Pancreas (tissue), 10 donors: Measurements from ENCODE around the gene ZNF341. TPM values are rescaled to one million over a fixed set of nuclear protein-coding genes. Genes with fewer than 3 reads are reported as not detected.

Experiments used
- ATAC-seq, 4 donors: fragments of 200-7000 bp; cut with Tn5 transposase; one replicate each; pipeline versions ENCODE4 v1.8.0 to v1.9.1; 2020; ENCODE audit warnings: mild to moderate bottlenecking in 4 of 4, moderate library complexity in 4 of 4
- DNase-seq, 6 donors: peaks; one replicate each; pipeline ENCODE4 v3.0.0-alpha.2; 2020
- FAIRE-seq: peaks from 2 replicates; lab custom pipeline; 2012; peaks lifted over from hg19 to GRCh38; lab: Jason Lieb, UNC
- H3K27ac ChIP-seq, 4 donors: fragments of 200-600 bp; sonication (generic); 1 replicate in 3 of 4; 2 replicates in 1 of 4; pipeline versions ENCODE4 v1.5.0 to v1.8.0; 2020
- H3K27me3 ChIP-seq, 4 donors: fragments of 200-600 bp; one replicate each; pipeline ENCODE4 v1.8.0; 2021
- H3K36me3 ChIP-seq, 3 donors: fragments of 200-600 bp; sonication (generic) in 1 of 3; one replicate each; pipeline versions ENCODE4 v1.5.0 to v1.8.0; 2020 to 2021
- H3K4me1 ChIP-seq, 3 donors: fragments of 200-600 bp; one replicate each; pipeline ENCODE4 v1.8.0; 2021
- H3K4me3 ChIP-seq, 4 donors: fragments of 200-600 bp; sonication (generic) in 2 of 4; one replicate each; pipeline versions ENCODE4 v1.5.0 to v1.8.0; 2020 to 2021
- H3K9me3 ChIP-seq, 4 donors: fragments of 200-600 bp; one replicate each; pipeline ENCODE4 v1.8.0; 2021
- WGBS, 2 donors: extraction: QIAGEN DNeasy Blood & Tissue Kit; methylation state at CpG; one replicate each; pipeline ENCODE4 v1.1.7; 2013; 5-methylcytosine and 5-hydroxymethylcytosine counted together
- intact Hi-C, 3 donors: fragments of 100-400 bp; cut with DNase I; formaldehyde crosslinking; loops; one replicate each; pipeline versions ENCODE4 v1.11.1 to v1.14.2; 2022
- polyA plus RNA-seq, 2 donors: library from polyadenylated mRNA; stranded (reverse); fragments of 200-250 nt; gene quantifications; one replicate each; pipeline ENCODE4 v1.2.3, GENCODE V29; 2013
- total RNA-seq, 6 donors: library from RNA; stranded (reverse); fragmentation: NEBNext Ultra II Directional in 4 of 6; extraction: Animal tissue kit (Norgen Biotek cat#: 25700) in 4 of 6; gene quantifications; one replicate each; pipeline versions ENCODE4 v1.2.1 to v1.2.4, GENCODE V29; 2021 to 2023
- TF ChIP-seq, protein P1 (sequence below), 4 donors: fragments of 200-600 bp; sonication (generic) in 3 of 4; IDR thresholded peaks; one replicate each; pipeline versions ENCODE4 v1.5.0 to v1.8.0; 2021; ENCODE audit warnings: antibody characterized with exemption in 4 of 4
- donor health status: healthy with polysubstance abuse.
- donor health status: DM: no; HTN: no; CAD: no; lungs with moderate emphysema.
- donor health status: DM: no; HTN: no; CAD: no.
- donor health status: control.
- donor health status: control.
- donor health status: Bipolar disorder and iron deficiency.
- donor health status: DM: yes; HTN: yes; CAD: no.
- donor health status: DM: no; HTN: no; CAD: no.
- donor health status: DM: no; HTN: no; CAD: no.
- donor health status: DM: yes; HTN: yes; CAD: no.

Gene ZNF341
- total and polyA plus RNA-seq, 8 donors, result 1.1 to 5.7 (median 1.6) TPM

GRCh38 chr20:33840759-33841435 lies 109.1 kb downstream of the ZNF341 start:
- no peaks in the 10 kb centered on the region for H3K36me3 ChIP-seq
- no peak overlapping the region for H3K27ac ChIP-seq
- no peak overlapping the region for H3K4me3 ChIP-seq
- intact Hi-C loops, result no loop called here
- no peaks in the 10 kb centered on the region for H3K9me3 ChIP-seq
- no peak for DNase-seq
- H3K27me3 ChIP-seq, result no peaks in the 10 kb centered on the region
- H3K4me1 ChIP-seq, result peaks cover 43 to 50% (median 43%) of the 10 kb centered on the region in 3 donors
- FAIRE-seq, result no peak
- ATAC-seq, result peak in 2 of 4 donors; percentile 16 to 48
- 17 to 21% methylated on average over 4 of the region's 4 CpGs for WGBS, 2 donors
- TF ChIP-seq, protein P1, sequence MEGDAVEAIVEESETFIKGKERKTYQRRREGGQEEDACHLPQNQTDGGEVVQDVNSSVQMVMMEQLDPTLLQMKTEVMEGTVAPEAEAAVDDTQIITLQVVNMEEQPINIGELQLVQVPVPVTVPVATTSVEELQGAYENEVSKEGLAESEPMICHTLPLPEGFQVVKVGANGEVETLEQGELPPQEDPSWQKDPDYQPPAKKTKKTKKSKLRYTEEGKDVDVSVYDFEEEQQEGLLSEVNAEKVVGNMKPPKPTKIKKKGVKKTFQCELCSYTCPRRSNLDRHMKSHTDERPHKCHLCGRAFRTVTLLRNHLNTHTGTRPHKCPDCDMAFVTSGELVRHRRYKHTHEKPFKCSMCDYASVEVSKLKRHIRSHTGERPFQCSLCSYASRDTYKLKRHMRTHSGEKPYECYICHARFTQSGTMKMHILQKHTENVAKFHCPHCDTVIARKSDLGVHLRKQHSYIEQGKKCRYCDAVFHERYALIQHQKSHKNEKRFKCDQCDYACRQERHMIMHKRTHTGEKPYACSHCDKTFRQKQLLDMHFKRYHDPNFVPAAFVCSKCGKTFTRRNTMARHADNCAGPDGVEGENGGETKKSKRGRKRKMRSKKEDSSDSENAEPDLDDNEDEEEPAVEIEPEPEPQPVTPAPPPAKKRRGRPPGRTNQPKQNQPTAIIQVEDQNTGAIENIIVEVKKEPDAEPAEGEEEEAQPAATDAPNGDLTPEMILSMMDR (IDR thresholded peaks at IDR 0.05), result no peak

GRCh38 chr20:33841436-33841799 lies 109.6 kb downstream of the ZNF341 start:
- H3K9me3 ChIP-seq, result no peaks in the 10 kb centered on the region
- H3K36me3 ChIP-seq, result no peaks in the 10 kb centered on the region
- H3K4me1 ChIP-seq, result peaks cover 43 to 50% (median 43%) of the 10 kb centered on the region in 3 donors
- no peaks in the 10 kb centered on the region for H3K27me3 ChIP-seq
- DNase-seq (no peak), ATAC-seq (no peak), FAIRE-seq (no peak)
- intact Hi-C loops, result no loop called here
- 38 to 43% methylated on average over 4 of the region's 4 CpGs for WGBS, 2 donors
- H3K4me3 ChIP-seq, result no peak overlapping the region
- no peak overlapping the region for H3K27ac ChIP-seq
- TF ChIP-seq, protein P1 (IDR thresholded peaks at IDR 0.05), result no peak

Other genes starting within 250 kb of the ZNF341 start
- 10 to 100 TPM in 1 of 6 donors, 1 to 10 TPM in 5; 4.7 to 11.6 (median 7.2) TPM for gene CBFA2T2, start 241.9 kb upstream of the ZNF341 start, total RNA-seq
- 1 to 10 TPM; 7.1 to 8.9 TPM for gene CBFA2T2, start 241.9 kb upstream of the ZNF341 start, polyA plus RNA-seq
- under 1 TPM in 4 of 6 donors, not detected in 2; 0.09 to 0.14 (median 0.11) TPM for gene C20orf144, start 69.7 kb upstream of the ZNF341 start, total RNA-seq
- under 1 TPM; 0.12 to 0.15 TPM for gene C20orf144, start 69.7 kb upstream of the ZNF341 start, polyA plus RNA-seq
- gene ACTL10, start 65.1 kb upstream of the ZNF341 start, total RNA-seq, result 1 to 10 TPM; 2.1 to 3.5 (median 2.7) TPM
- gene ACTL10, start 65.1 kb upstream of the ZNF341 start, polyA plus RNA-seq, result 1 to 10 TPM; 1.6 to 2.2 TPM
- 10 to 100 TPM; 15.8 to 22.4 (median 18.8) TPM for gene NECAB3, start 57.6 kb upstream of the ZNF341 start, total RNA-seq
- 10 to 100 TPM; 29.4 to 40.0 TPM for gene NECAB3, start 57.6 kb upstream of the ZNF341 start, polyA plus RNA-seq
- under 1 TPM; 0.23 to 0.92 (median 0.56) TPM for gene E2F1, start 45.6 kb upstream of the ZNF341 start, total RNA-seq
- gene E2F1, start 45.6 kb upstream of the ZNF341 start, polyA plus RNA-seq, result under 1 TPM; 0.54 to 0.91 TPM
- gene PXMP4, start 11.7 kb upstream of the ZNF341 start, total RNA-seq, result 1 to 10 TPM; 4.5 to 8.2 (median 5.7) TPM
- gene PXMP4, start 11.7 kb upstream of the ZNF341 start, polyA plus RNA-seq, result 1 to 10 TPM; 2.1 to 3.5 TPM
- gene CHMP4B, start 79.4 kb downstream of the ZNF341 start, total RNA-seq, result 10 to 100 TPM; 28.4 to 57.0 (median 37.2) TPM
- 10 to 100 TPM; 44.1 to 66.3 TPM for gene CHMP4B, start 79.4 kb downstream of the ZNF341 start, polyA plus RNA-seq